Stimulated activated memory B cell treated with anti-CD40 and anti-IgM and Interleukin-4, amounts not matched to agents 10 μg/mL and 1 μg/mL and 100 μg/mL, for 72 hours (primary cell): ENCODE measurements around the gene ADAMTS4.

ENCODE experiments used
- ATAC-seq: fragments of 150-1000 bp; cut with Tn5 transposase; 2 replicates; pipeline ENCODE4 v1.10.0; 2021
- H3K27ac Mint-ChIP-seq: one replicate; pipeline ENCODE4 v1.8.0; 2022; ENCODE audit warnings: mild to moderate bottlenecking, mixed read lengths
- H3K27me3 Mint-ChIP-seq: one replicate; pipeline ENCODE4 v1.8.0; 2022; ENCODE audit warnings: mixed read lengths
- H3K36me3 Mint-ChIP-seq: one replicate; pipeline ENCODE4 v1.8.0; 2022; ENCODE audit warnings: mixed read lengths
- H3K4me1 Mint-ChIP-seq: one replicate; pipeline ENCODE4 v1.8.0; 2022; ENCODE audit warnings: mixed read lengths
- H3K4me3 Mint-ChIP-seq: one replicate; pipeline ENCODE4 v1.8.0; 2022; ENCODE audit warnings: mild to moderate bottlenecking, moderate library complexity, mixed read lengths
- H3K9me3 Mint-ChIP-seq: one replicate; pipeline ENCODE4 v1.8.0; 2022; ENCODE audit warnings: mixed read lengths

Gene ADAMTS4

DNA sequence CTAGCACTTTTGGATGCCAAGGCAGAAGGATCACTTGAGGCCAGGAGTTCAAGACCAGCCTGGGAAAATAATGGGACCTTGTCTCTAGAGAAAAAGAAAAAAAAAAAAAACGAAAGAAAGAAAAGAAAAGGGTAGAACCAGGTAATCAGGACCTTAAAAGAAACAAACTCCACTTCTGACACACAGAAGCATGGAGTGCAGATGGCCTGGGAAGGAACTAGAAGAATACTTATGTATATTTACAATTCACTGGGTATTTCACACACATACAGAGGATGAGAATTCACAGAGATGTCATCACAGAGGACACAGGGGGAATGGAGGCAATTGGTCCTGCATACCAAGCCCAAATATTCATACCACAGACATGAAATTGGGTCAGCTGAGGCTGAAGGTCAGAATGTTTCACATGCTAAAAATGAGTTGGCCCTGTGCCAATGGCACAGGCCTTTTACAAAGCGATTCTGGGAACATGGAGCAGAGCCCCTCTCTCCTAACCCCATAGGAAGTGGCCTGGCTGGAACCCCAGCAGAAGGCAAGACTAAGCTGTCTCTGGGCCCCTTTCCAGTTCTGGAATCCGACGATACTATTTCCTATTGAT, 26.0 kb downstream of the ADAMTS4 start:
- Mint-ChIP-seq H3K27me3 (no peaks in the 10 kb centered on the region), H3K9me3 (no peaks in the 10 kb centered on the region), H3K27ac (peak overlapping the region; percentile 56), H3K36me3 (peaks cover 51% of the 10 kb centered on the region), H3K4me3 (no peak overlapping the region), H3K4me1 (peaks cover 55% of the 10 kb centered on the region)
- no peak for ATAC-seq

GRCh38 chr1:161172349-161172748, 26.5 kb downstream of the ADAMTS4 start:
- no peak for ATAC-seq
- Mint-ChIP-seq H3K27ac (peak overlapping the region; percentile 56), H3K4me1 (peaks cover 52% of the 10 kb centered on the region), H3K36me3 (peaks cover 51% of the 10 kb centered on the region), H3K27me3 (no peaks in the 10 kb centered on the region), H3K9me3 (no peaks in the 10 kb centered on the region), H3K4me3 (no peak overlapping the region)

GRCh38 chr1:161171696-161172095, 27.2 kb downstream of the ADAMTS4 start:
- Mint-ChIP-seq H3K27me3 (no peaks in the 10 kb centered on the region), H3K9me3 (no peaks in the 10 kb centered on the region), H3K27ac (no peak overlapping the region), H3K4me3 (no peak overlapping the region), H3K36me3 (peaks cover 51% of the 10 kb centered on the region), H3K4me1 (peaks cover 59% of the 10 kb centered on the region)
- no peak for ATAC-seq

GRCh38 chr1:161171191-161171590, 27.7 kb downstream of the ADAMTS4 start:
- Mint-ChIP-seq H3K9me3 (no peaks in the 10 kb centered on the region), H3K27ac (no peak overlapping the region), H3K36me3 (peaks cover 51% of the 10 kb centered on the region), H3K4me3 (no peak overlapping the region), H3K4me1 (peaks cover 54% of the 10 kb centered on the region), H3K27me3 (no peaks in the 10 kb centered on the region)
- ATAC-seq = no peak

DNA sequence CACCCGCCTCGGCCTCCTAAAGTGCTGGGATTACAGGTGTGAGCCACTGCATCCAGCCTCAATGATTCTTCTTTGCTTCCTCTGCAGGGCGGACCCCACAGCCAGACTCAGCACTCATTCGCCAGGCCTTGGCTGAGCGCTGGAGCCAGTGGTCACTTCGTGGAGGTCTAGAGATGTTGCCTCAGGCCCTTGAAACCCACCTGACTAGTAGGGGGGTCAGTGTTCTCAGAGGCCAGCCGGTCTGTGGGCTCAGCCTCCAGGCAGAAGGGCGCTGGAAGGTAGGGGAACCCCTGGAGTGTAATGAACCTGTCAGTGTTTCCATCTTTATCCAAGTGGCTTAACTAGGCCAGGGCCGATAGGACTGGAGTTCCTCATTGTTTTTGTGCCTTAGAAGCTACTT, 29.9 kb downstream of the ADAMTS4 start:
- H3K36me3 Mint-ChIP-seq = peaks cover 42% of the 10 kb centered on the region
- no peak for ATAC-seq
- H3K4me3 Mint-ChIP-seq = no peak overlapping the region

GRCh38 chr1:161166669-161167548, 31.9 kb downstream of the ADAMTS4 start:
- H3K36me3 Mint-ChIP-seq = peaks cover 39% of the 10 kb centered on the region
- peak overlapping the region; percentile 79 for H3K4me3 Mint-ChIP-seq
- ATAC-seq = no peak
- H3K27me3 Mint-ChIP-seq = no peaks in the 10 kb centered on the region
- H3K9me3 Mint-ChIP-seq = no peaks in the 10 kb centered on the region
- peak overlapping the region; percentile 95 for H3K27ac Mint-ChIP-seq
- peaks cover 45% of the 10 kb centered on the region for H3K4me1 Mint-ChIP-seq

More for the DNA sequence above, 29.9 kb downstream of the ADAMTS4 start:
- Mint-ChIP-seq H3K4me1 (peaks cover 47% of the 10 kb centered on the region), H3K27ac (no peak overlapping the region), H3K27me3 (no peaks in the 10 kb centered on the region), H3K9me3 (no peaks in the 10 kb centered on the region)

DNA sequence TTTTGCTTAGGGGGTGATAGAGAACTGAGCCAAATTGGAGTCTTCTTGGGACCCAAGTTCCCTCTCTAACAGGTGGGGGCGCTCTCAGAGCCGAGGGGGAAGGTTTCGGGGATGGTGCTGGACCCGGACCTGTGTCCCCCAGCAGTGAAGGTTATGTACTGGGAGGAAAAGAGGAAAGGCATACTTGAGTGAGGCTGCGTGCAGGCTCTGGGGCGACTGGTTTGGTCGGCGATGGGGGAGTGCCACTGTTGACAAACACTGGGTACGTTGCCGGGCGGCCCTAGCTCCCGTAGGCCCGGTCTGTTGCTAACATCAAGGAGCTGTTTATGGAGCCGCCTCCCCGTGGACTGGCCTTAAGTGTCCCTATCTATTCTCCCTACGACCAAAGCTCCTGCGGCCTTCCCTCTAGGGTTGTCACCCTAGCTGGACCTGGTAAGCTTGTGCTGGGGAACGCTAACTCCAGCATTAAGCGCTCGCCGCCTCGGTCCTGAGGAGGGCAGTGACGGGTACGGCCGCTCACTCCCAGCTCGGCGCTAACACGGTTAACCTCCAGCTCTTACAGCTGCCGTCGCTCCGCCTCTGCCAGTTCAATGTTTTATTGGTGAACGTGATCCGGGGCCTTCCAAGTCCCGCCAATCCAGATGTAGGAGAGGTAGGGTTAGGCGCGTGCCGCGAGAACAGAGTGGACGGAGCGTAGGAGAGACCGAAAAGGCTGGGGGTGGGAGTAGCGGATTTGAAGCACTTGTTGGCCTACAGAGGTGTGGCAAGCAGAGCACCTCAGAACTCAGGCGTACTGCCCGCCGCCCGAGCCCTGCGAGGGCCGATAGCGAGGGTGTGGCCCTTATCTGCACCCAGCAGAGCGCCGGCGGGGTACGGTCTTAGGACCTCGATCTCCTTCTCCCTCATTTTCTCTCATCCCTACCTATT, 32.8 kb downstream of the ADAMTS4 start, which contains the start of gene PPOX:
TSS of gene PPOX (plus strand) at position 685 of the 927 bp plus-strand sequence. CDS start 422 bp downstream, outside the sequence.
- peak; percentile 98 for ATAC-seq
- Mint-ChIP-seq H3K9me3 (no peaks in the 10 kb centered on the region), H3K4me3 (peak within 1 kb of the TSS; percentile 79), H3K27me3 (no peaks in the 10 kb centered on the region), H3K4me1 (peaks cover 54% of the 10 kb centered on the region), H3K36me3 (peaks cover 40% of the 10 kb centered on the region), H3K27ac (peak within 1 kb of the TSS; percentile 95)

DNA sequence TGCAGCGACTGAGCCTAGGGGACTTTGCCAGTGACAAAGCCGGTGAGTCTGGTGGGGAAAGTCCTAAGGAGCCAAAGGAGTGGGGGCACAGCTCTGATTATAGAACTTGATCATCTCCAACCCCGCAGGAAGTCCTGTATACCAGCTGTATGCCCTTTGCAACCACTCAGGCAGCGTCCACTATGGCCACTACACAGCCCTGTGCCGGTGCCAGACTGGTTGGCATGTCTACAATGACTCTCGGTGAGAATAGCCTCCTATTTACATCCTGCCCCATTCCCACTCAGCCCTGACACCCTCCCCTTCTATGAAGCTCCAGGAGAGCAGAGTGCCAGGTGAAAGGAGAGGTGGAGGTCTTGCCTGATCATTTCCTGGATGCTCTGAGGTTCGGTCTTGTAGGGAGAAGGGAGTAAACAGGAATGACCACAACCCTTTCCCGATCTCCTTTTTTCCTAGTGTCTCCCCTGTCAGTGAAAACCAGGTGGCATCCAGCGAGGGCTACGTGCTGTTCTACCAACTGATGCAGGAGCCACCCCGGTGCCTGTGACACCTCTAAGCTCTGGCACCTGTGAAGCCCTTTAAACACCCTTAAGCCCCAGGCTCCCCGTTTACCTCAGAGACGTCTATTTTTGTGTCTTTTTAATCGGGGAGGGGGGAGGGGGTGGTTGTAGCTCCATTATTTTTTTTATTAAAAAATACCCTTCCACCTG, 33.8 kb downstream of the ADAMTS4 start:
- no peak for ATAC-seq
- Mint-ChIP-seq H3K4me3 (peak overlapping the region; percentile 29), H3K27me3 (no peaks in the 10 kb centered on the region), H3K27ac (peak overlapping the region; percentile 95), H3K4me1 (peaks cover 63% of the 10 kb centered on the region), H3K9me3 (no peaks in the 10 kb centered on the region), H3K36me3 (peaks cover 37% of the 10 kb centered on the region)

- H3K27me3 Mint-ChIP-seq = no peaks in the 10 kb centered on the region
- peaks cover 37% of the 10 kb centered on the region for H3K36me3 Mint-ChIP-seq
- peaks cover 71% of the 10 kb centered on the region for H3K4me1 Mint-ChIP-seq
- H3K27ac Mint-ChIP-seq = peak overlapping the region; percentile 3
- ATAC-seq = no peak
- no peak overlapping the region for H3K4me3 Mint-ChIP-seq
- no peaks in the 10 kb centered on the region for H3K9me3 Mint-ChIP-seq
Measured at GRCh38 chr1:161163793-161164192, 35.1 kb downstream of the ADAMTS4 start.

DNA sequence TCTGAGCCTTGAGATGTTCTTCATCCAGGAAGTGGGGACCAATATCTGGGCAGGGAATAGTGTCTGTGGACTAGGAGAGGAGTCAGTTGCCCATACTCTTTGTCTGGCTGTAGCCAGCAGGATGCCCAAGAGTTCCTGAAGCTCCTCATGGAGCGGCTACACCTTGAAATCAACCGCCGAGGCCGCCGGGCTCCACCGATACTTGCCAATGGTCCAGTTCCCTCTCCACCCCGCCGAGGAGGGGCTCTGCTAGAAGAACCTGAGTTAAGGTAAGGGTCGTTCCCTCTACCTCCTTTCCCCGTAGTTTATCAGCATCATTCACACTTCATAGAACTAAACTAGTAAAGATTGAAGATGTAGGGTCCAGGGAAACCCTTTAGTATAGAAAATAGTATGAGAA, 36.0 kb downstream of the ADAMTS4 start:
- H3K27ac Mint-ChIP-seq = peak overlapping the region; percentile 3
- peaks cover 42% of the 10 kb centered on the region for H3K36me3 Mint-ChIP-seq
- no peaks in the 10 kb centered on the region for H3K27me3 Mint-ChIP-seq
- H3K4me1 Mint-ChIP-seq = peaks cover 67% of the 10 kb centered on the region
- H3K4me3 Mint-ChIP-seq = no peak overlapping the region
- no peak for ATAC-seq
- no peaks in the 10 kb centered on the region for H3K9me3 Mint-ChIP-seq

DNA sequence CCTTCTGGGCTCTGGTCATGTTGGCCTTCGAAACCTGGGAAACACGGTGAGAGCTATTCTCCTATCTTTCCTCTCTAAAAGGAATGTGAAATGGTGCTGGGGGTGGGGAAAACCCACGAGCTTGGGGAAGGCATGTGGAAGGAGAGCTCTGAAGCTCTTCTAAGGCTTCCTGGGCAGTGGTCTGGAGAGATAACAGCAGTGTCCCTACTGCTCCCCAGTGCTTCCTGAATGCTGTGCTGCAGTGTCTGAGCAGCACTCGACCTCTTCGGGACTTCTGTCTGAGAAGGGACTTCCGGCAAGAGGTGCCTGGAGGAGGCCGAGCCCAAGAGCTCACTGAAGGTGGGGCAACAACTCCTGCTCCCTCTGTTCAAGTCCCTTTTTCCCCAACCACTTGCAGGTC, 36.8 kb downstream of the ADAMTS4 start:
- Mint-ChIP-seq H3K27ac (peak overlapping the region; percentile 3), H3K4me1 (peaks cover 62% of the 10 kb centered on the region), H3K27me3 (no peaks in the 10 kb centered on the region), H3K9me3 (no peaks in the 10 kb centered on the region), H3K4me3 (no peak overlapping the region), H3K36me3 (peaks cover 50% of the 10 kb centered on the region)
- no peak for ATAC-seq

- Mint-ChIP-seq H3K4me3 (no peak overlapping the region), H3K9me3 (no peaks in the 10 kb centered on the region), H3K36me3 (peaks cover 53% of the 10 kb centered on the region), H3K4me1 (peaks cover 58% of the 10 kb centered on the region), H3K27ac (peak overlapping the region; percentile 38), H3K27me3 (no peaks in the 10 kb centered on the region)
- no peak for ATAC-seq
Measured at GRCh38 chr1:161161652-161162051, 37.2 kb downstream of the ADAMTS4 start.

GRCh38 chr1:161160671-161161145, 38.1 kb downstream of the ADAMTS4 start:
- Mint-ChIP-seq H3K36me3 (peaks cover 54% of the 10 kb centered on the region), H3K4me1 (peaks cover 58% of the 10 kb centered on the region), H3K4me3 (peak overlapping the region; percentile 81), H3K27ac (peak overlapping the region; percentile 38), H3K27me3 (no peaks in the 10 kb centered on the region), H3K9me3 (no peaks in the 10 kb centered on the region)
- ATAC-seq = no peak

DNA sequence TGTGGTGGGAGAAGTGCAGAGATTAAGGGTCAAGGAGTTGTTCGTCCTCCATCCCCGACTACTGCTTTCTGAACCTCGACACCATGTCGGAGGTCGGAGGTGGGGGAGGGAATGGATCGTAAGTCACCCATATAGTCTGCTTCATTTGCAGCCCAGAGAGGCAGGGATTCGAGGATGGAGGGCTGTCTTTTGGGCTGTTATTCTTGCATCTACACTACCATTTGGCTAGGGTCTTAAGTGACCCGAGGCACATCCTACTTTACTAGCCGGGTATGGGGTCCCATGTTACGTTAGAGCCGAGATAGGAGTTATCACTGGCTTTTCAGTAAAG, 39.0 kb downstream of the ADAMTS4 start:
- peaks cover 57% of the 10 kb centered on the region for H3K36me3 Mint-ChIP-seq
- H3K27me3 Mint-ChIP-seq = no peaks in the 10 kb centered on the region
- peak overlapping the region; percentile 85 for H3K27ac Mint-ChIP-seq
- ATAC-seq = no peak
- H3K9me3 Mint-ChIP-seq = no peaks in the 10 kb centered on the region
- H3K4me1 Mint-ChIP-seq = peaks cover 58% of the 10 kb centered on the region
- H3K4me3 Mint-ChIP-seq = peak overlapping the region; percentile 81
